Skeletal muscle satellite cell (primary cell): ENCODE measurements around the gene IL17B.

Experiments
- H3K27me3 ChIP-seq: 2 replicates; pipeline ENCODE4 v1.7.0; 2013; ENCODE audit warnings: low read length; ENCODE audit not compliant: control insufficient read depth, insufficient read depth
- H3K36me3 ChIP-seq: 2 replicates; pipeline ENCODE4 v1.7.0; 2013; ENCODE audit warnings: mild to moderate bottlenecking, control low read depth, low read length; ENCODE audit not compliant: insufficient read depth
- H3K4me1 ChIP-seq: 2 replicates; pipeline ENCODE4 v1.7.0; 2013; ENCODE audit warnings: low read length; ENCODE audit not compliant: control insufficient read depth, insufficient read depth
- H3K4me2 ChIP-seq: 2 replicates; pipeline ENCODE4 v1.7.0; 2013; ENCODE audit warnings: mild to moderate bottlenecking, low read length
- H3K4me3 ChIP-seq: 2 replicates; pipeline ENCODE4 v1.7.0; 2013; ENCODE audit warnings: low read length
- H3K9ac ChIP-seq: 2 replicates; pipeline ENCODE4 v1.7.0; 2013; ENCODE audit warnings: mild to moderate bottlenecking, low read depth, low read length, moderate library complexity
- H3K9me3 ChIP-seq: replicated peaks from 2 replicates; pipeline ENCODE4 v1.7.0; 2013; ENCODE audit warnings: mild to moderate bottlenecking, control low read depth, low read length

Gene IL17B

DNA sequence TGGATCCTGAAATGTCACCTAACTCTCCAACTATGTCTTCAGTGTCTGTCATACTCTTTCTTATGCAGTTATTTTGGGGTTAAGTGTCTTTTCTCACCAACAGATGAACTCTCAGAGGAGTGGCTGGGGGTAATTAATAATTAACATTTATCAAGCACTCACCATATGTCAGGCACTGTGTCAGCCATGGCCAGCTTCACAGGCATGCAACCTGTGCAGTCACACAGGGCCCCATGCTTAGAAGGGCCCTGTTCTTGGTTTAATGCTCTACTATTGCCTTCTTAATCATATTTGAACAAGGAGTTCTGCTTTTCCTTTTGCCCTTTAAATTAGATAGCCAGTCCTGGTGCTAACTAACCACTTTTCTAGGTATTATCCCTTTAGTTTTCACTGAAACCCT, 37.2 kb downstream of the IL17B start:
- Histone ChIP-seq H3K4me3 (no peak overlapping the region), H3K27me3 (no peaks in the 10 kb centered on the region), H3K4me2 (no peak overlapping the region), H3K36me3 (no peaks in the 10 kb centered on the region), H3K9me3 (no peaks in the 10 kb centered on the region), H3K4me1 (peaks cover 17% of the 10 kb centered on the region), H3K9ac (no peak overlapping the region)

DNA sequence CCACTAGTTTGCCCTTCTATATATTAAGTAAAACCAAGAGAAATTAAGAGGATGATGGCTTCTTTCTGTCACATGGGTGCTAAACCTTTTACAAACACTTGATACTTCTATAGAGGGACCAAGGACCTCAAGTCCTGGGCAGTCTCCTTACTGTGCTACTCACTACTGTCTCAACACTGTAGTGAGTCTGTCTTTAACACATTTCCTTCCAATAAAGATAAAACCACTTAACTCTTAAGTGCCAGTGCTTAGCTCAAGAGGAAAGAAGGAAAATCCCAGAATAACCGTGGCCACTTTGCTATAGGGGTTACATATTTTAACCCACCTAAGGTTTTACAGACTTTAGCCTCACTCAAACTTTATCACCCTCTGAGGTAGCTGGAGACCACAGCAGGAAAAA, 38.2 kb downstream of the IL17B start:
- no peaks in the 10 kb centered on the region for H3K9me3 ChIP-seq
- H3K4me2 ChIP-seq, result no peak overlapping the region
- H3K4me1 ChIP-seq, result peaks cover 12% of the 10 kb centered on the region
- H3K4me3 ChIP-seq, result no peak overlapping the region
- no peaks in the 10 kb centered on the region for H3K36me3 ChIP-seq
- no peaks in the 10 kb centered on the region for H3K27me3 ChIP-seq
- H3K9ac ChIP-seq, result no peak overlapping the region

DNA sequence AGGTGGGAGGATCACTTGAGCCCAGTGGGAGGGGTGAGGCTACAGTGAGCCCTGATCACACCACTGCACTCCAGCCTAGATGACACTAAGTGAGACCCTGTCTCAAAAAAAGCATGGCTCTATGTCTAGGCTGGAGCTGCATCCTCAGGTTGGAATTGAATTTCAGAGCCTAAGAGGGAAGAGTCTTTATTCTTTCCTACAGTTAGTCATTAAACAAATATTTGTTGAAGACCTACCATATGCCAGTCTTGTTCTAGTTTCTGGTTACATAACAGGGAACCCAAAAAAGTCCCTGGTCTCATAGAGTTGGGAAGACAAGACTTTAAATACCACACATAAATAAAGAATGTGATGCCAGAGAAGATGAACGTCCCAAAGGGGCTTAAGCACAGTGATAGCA, 40.7 kb downstream of the IL17B start:
- no peaks in the 10 kb centered on the region for H3K27me3 ChIP-seq

DNA sequence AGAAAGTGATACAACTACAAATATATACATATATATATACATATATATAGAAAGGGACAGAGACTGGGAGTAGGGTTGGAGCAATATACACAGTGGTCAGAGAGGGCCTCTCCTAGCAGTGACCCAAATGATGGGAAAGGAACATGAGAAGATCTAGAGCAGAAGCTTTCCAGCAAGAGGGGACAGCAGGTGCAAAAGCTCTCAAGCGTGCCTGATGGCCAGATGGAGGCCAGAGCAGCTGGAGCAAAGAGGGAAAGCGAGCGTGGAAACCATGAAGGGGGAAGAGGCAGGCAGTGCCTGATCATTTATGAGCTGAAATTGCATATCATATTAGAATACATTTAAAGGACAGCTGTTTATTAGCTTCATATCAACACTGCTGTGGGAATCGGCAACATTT, 41.4 kb downstream of the IL17B start:
- H3K9me3 ChIP-seq, result no peaks in the 10 kb centered on the region
- peaks cover 34% of the 10 kb centered on the region for H3K4me1 ChIP-seq
- no peaks in the 10 kb centered on the region for H3K36me3 ChIP-seq
- H3K4me3 ChIP-seq, result no peak overlapping the region
- H3K4me2 ChIP-seq, result no peak overlapping the region
- no peak overlapping the region for H3K9ac ChIP-seq
- H3K27me3 ChIP-seq, result no peaks in the 10 kb centered on the region

More for the DNA sequence above, 40.7 kb downstream of the IL17B start:
- Histone ChIP-seq H3K9ac (no peak overlapping the region), H3K9me3 (no peaks in the 10 kb centered on the region), H3K4me1 (peaks cover 28% of the 10 kb centered on the region), H3K4me3 (no peak overlapping the region), H3K36me3 (no peaks in the 10 kb centered on the region), H3K4me2 (peak overlapping the region; percentile 10)

DNA sequence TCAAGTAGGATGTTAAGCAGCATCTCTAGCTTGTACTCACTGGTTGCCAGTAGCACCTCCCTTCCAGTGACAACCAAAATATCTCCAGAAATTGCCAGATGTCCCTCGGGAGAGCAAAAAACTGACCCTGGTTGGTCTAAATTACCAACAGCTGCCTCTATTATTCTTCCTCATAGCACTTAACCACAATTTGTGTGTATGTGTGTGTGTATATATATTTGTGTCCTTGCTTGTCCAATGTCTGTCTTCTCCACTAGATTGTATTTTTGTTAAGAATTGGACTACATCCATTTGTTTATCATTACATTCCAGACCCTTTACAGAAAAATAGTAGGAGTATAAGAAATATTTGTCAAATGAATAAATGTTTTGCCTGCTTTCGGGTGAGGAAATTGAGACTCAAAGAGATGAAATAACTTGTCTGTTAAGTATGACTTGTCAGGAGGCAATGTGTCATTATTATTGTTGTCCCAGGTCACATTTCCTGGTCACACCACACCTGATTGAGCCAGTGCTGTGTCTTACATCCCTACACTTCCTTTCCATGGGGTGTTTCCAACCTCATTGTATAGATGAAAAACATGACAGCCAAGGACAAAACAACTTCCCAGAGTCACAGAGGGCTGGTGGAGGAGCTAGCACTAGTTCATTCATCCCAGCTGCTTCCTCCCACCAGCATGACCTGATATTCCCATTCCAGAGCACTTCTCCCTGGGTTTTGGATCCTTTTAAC, 45.2 kb downstream of the IL17B start:
- Histone ChIP-seq H3K9ac (peak overlapping the region; percentile 8), H3K9me3 (no peaks in the 10 kb centered on the region), H3K36me3 (no peaks in the 10 kb centered on the region), H3K27me3 (no peaks in the 10 kb centered on the region), H3K4me2 (peak overlapping the region; percentile 13), H3K4me1 (peaks cover 34% of the 10 kb centered on the region), H3K4me3 (no peak overlapping the region)

DNA sequence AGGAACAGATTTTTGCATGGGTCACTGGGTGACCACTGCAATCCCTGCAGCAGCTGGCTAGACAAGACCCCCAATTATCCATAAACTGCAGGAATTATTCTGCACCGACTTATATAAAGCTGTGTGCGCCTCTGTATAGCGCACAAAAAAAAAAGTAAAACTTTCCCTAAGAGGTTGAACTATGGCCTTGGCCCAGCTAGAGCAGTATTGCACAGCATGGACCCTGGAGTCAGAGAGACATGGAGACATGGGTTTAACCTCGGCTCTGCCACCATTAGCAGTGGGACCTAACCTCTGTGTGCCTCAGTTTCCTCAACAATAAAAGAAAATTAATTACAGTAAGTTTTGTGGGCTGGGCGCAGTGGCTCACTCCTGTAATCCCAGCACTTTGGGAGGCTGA, 50.9 kb downstream of the IL17B start:
- Histone ChIP-seq H3K4me1 (peaks cover 13% of the 10 kb centered on the region), H3K27me3 (no peaks in the 10 kb centered on the region), H3K9ac (no peak overlapping the region), H3K9me3 (no peaks in the 10 kb centered on the region), H3K36me3 (no peaks in the 10 kb centered on the region), H3K4me3 (no peak overlapping the region), H3K4me2 (no peak overlapping the region)

DNA sequence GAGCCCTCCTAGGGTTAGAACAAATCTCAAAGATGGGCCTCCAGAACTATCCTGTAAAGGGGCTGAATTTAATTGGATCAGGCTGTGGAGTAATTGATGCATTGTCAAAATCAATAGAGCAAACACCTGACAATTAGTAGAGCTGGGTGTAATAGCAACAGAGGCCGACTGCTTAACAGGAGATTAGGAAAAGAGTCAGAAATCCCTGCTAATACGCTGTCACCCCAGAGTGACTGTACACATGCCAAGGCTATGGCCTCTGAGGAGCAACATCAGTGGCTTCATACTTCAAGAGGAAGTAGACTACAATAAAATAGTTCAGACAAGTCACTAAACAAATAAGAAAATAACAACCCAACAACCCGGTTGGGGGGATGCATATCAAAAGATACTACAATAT, 52.5 kb downstream of the IL17B start:
- no peaks in the 10 kb centered on the region for H3K36me3 ChIP-seq
- H3K4me1 ChIP-seq, result peaks cover 12% of the 10 kb centered on the region
- H3K4me3 ChIP-seq, result no peak overlapping the region
- no peak overlapping the region for H3K4me2 ChIP-seq
- no peaks in the 10 kb centered on the region for H3K27me3 ChIP-seq
- H3K9ac ChIP-seq, result no peak overlapping the region
- H3K9me3 ChIP-seq, result no peaks in the 10 kb centered on the region

DNA sequence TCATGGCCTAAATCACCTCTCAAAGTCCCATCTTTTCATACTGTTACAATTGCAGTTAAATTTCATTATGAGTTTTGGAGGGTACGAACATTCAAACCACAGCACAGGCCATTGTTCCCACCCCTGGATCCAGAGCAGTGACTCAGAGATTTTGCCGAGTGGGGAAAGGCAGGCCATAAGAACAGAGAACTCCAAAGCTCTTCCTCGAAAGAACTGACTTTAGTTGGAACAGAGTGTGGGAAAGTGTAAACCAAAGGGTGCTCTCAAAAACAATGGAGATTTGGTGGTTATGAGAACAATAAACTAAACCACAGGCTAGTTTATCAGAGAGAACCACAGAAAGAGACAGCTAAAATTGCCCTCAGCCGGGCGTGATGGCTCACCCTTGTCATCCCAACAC, 53.2 kb downstream of the IL17B start:
- Histone ChIP-seq H3K9me3 (no peaks in the 10 kb centered on the region), H3K4me2 (no peak overlapping the region), H3K27me3 (no peaks in the 10 kb centered on the region), H3K4me3 (no peak overlapping the region), H3K36me3 (no peaks in the 10 kb centered on the region), H3K9ac (no peak overlapping the region), H3K4me1 (peaks cover 18% of the 10 kb centered on the region)

DNA sequence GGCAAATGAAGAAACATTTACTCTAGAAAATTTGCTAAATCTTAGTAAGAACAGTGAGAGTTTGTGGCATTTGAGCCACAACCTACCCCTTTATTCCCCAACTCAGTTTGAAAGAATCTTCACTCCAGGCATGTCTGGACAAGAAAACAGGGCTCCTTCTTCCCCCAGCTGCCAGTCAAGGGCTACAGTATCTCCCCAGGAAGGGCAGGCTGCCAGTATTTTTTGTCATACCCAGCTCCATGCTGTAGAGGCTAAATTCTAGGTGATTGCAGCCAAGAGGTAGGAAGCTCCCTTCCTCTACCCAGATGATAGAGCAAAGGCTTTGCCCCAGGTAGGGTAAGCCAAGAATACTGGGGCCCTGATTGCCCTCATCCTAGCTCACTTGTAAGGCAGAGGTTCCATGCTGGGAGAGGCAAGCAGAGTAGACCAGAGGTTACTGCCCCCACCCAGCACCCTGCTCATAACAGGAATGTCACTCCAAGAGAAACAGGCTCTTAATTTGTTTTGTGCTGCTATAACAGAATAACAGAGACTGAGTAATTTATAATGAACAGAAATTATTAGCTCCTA, 53.8 kb downstream of the IL17B start:
- no peaks in the 10 kb centered on the region for H3K9me3 ChIP-seq
- no peak overlapping the region for H3K4me2 ChIP-seq
- H3K27me3 ChIP-seq, result no peaks in the 10 kb centered on the region
- H3K9ac ChIP-seq, result no peak overlapping the region
- H3K4me1 ChIP-seq, result peaks cover 24% of the 10 kb centered on the region
- H3K4me3 ChIP-seq, result no peak overlapping the region
- H3K36me3 ChIP-seq, result no peaks in the 10 kb centered on the region

DNA sequence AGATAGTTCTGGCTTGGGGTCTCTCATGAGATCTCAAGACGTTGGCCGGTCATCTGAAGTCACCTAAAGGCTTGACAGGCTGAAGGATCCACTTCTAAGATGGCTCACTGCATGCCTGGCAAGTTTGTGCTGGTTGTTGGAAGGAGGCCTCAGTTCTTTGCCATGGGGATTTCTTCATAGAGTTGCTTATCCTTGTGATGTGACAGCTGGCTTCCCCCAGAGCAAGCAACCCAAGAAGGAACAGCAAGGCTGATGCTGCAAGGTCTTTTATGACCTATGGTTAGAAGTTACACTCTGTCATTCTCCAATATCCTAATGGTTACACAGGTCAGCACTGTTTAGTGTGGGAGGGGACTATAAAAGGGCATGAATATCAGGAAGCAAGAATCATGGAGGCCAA, 54.5 kb downstream of the IL17B start:
- H3K9me3 ChIP-seq, result no peaks in the 10 kb centered on the region
- no peaks in the 10 kb centered on the region for H3K36me3 ChIP-seq
- no peak overlapping the region for H3K4me3 ChIP-seq
- H3K9ac ChIP-seq, result no peak overlapping the region
- H3K4me2 ChIP-seq, result no peak overlapping the region
- H3K4me1 ChIP-seq, result peaks cover 25% of the 10 kb centered on the region
- no peaks in the 10 kb centered on the region for H3K27me3 ChIP-seq
